LNCAP (cell line): ENCODE data around the gene POLK.

Source experiments
- TF ChIP-seq, protein P1 (sequence below): fragments of 450-650 bp; IDR thresholded peaks from 2 replicates; pipeline ENCODE4 v1.5.1; 2017; ENCODE audit warnings: mild to moderate bottlenecking

POLK gene

DNA sequence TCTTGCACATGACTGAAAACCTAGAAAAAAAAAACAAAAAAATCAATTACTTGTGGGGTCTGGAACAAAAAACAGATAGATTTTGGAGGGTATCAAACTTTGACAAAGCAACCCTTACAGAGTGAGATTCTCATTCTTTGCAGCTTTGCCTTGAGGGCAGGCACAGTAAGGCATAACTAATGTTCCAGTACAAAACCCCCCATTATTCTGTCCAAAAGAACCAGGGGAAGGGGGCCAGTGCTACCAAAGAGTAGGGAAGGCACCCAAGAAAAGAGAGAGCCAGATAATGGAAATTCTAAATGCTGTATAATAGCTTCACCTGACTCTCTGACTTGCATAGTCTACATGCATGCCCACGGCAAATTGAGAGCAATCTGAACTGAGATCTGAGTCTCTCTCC is 12.9 kb downstream of the POLK start:
- TF ChIP-seq, protein P1, sequence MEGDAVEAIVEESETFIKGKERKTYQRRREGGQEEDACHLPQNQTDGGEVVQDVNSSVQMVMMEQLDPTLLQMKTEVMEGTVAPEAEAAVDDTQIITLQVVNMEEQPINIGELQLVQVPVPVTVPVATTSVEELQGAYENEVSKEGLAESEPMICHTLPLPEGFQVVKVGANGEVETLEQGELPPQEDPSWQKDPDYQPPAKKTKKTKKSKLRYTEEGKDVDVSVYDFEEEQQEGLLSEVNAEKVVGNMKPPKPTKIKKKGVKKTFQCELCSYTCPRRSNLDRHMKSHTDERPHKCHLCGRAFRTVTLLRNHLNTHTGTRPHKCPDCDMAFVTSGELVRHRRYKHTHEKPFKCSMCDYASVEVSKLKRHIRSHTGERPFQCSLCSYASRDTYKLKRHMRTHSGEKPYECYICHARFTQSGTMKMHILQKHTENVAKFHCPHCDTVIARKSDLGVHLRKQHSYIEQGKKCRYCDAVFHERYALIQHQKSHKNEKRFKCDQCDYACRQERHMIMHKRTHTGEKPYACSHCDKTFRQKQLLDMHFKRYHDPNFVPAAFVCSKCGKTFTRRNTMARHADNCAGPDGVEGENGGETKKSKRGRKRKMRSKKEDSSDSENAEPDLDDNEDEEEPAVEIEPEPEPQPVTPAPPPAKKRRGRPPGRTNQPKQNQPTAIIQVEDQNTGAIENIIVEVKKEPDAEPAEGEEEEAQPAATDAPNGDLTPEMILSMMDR = no peak

- TF ChIP-seq, protein P1 = no peak
These were observed 13.7 kb downstream of the POLK start for GRCh38 chr5:75525344-75525743.

GRCh38 chr5:75526070-75526469 is 14.4 kb downstream of the POLK start:
- TF ChIP-seq, protein P1 = no peak

DNA sequence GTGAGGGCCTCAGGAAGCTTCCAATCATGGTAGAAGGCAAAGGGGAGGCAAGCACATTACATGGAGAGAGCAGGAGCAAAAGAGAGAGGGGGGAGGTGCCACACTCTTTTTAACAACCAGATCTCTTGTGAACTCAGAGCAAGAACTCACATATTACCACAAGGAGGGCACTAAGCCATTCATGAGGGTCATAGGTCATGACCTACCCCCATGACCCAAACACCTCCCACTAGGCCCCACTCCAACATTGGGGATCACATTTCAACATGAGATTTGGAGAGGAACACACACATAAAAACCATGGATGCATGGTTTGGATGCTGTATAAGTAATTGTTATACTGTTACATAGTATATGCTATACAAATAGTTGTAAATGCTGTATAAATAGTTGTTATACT is 17.5 kb downstream of the POLK start:
- TF ChIP-seq, protein P1 = no peak

DNA sequence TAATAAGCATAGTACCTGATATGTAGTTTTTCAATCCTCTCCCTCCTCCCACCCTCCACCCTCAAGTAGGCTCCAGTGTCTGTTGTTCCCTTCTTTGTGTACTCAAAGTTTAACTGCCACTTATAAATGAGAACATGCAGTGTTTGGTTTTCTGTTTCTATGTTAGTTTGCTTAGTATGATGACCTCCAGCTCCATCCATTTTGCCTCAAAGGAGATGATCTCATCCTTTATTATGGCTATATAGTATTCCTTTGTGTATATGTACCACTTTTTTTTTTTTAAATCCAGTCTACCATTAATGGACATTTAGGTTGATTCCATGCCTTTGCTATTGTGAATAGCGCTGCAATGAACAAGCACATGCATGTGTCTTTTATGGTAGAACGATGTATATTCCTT is 20.5 kb downstream of the POLK start:
- TF ChIP-seq, protein P1 = no peak

DNA sequence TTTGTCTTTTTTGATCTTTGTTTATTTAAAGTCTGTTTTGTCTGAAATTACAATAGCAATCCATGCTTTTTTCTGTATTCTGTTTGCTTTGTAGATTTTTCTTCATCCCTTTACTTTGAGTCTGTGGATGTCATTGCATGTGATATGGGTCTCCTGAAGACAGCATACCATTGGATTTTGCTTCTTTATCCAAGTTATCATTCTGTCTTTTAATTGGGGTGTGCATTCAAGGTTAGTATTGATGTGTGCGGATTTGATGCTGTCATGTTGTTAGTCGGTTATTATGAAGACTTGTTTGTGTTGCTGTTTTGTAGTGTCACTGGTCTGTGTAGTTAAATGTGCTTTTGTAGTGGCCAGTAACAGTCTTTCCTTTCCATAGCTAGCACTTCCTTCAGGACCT is 23.0 kb downstream of the POLK start:
- TF ChIP-seq, protein P1 = no peak

DNA sequence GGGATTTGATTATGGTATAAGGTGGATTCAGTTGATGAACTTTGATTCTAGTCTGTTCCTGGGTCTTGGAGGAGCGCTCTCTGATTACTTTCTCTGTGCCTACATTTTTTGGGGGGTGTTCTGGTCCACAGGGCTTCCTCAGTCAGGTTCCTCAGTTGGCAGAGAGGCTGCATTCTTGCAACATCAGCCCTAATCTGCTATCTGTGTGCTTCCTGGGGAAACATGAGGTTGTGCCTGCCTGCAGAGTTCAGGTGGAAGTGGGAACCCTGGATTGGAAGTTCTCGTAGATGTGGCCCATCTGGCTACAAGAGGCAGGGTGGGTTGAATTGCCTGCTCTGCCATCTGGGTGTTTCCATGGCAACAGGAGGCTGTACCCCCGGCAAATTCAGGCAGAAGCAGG is 24.5 kb downstream of the POLK start:
- TF ChIP-seq, protein P1 = no peak

GRCh38 chr5:75536694-75537360 is 25.1 kb downstream of the POLK start:
- TF ChIP-seq, protein P1 = no peak
